ENCODE measurements around the gene SLC40A1. TPM values are rescaled to one million over a fixed set of nuclear protein-coding genes. Genes with fewer than 3 reads are reported as not detected.
A peak's percentile ranks its signal among the peaks of the same experiment; 100 is the strongest.

Gene SLC40A1
- total RNA-seq, 1 experiment from 2014 or later: 48.3 TPM

DNA sequence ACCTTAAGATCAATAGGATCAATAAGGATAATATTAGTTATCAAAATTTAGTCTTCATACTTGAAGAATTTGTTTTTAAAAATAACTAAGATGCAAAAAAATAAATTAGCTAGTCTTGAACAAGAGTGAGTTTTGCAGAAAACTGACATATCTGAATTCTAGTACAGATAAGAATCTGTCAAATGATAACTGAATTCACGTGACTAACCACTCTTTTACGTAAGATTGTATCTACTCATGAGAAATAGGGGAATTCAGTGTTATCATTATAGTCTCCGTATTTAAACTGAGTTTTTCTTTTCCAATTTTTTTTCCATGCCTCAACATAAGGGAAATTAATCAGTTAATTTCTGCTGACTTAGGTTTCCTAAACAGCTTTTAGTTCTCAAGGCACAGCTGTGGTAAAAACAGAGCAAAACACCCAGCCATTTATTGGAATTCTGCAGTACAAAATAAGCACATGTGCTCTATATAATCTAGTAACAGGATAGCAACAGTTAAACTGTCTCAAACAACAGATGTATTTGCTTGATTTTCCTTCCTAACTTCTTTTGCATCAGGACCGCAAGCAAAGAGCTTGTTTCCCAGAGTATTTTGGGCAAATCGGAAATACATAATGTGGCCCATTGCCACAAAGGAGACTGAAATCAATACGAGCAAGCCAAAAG, 19.1 kb downstream of the SLC40A1 start:
- peaks cover 29% of the 10 kb centered on the region for H3K36me3 ChIP-seq
- H3K4me1 ChIP-seq: peaks cover 10% of the 10 kb centered on the region
- no peak overlapping the region for H3K27ac ChIP-seq
- DNase-seq: no peak
- no peak overlapping the region for H3K4me3 ChIP-seq
- H3K27me3 ChIP-seq: no peaks in the 10 kb centered on the region
- H3K9me3 ChIP-seq (replicated peaks): no peaks in the 10 kb centered on the region

- H3K36me3 ChIP-seq: peaks cover 24% of the 10 kb centered on the region
- H3K4me1 ChIP-seq: peaks cover 15% of the 10 kb centered on the region
- no peak overlapping the region for H3K27ac ChIP-seq
- no peaks in the 10 kb centered on the region for H3K27me3 ChIP-seq
- no peak for DNase-seq
- no peak overlapping the region for H3K4me3 ChIP-seq
- no peaks in the 10 kb centered on the region for H3K9me3 ChIP-seq (replicated peaks)
Measured at GRCh38 chr2:189560273-189560586, 20.4 kb downstream of the SLC40A1 start.

DNA sequence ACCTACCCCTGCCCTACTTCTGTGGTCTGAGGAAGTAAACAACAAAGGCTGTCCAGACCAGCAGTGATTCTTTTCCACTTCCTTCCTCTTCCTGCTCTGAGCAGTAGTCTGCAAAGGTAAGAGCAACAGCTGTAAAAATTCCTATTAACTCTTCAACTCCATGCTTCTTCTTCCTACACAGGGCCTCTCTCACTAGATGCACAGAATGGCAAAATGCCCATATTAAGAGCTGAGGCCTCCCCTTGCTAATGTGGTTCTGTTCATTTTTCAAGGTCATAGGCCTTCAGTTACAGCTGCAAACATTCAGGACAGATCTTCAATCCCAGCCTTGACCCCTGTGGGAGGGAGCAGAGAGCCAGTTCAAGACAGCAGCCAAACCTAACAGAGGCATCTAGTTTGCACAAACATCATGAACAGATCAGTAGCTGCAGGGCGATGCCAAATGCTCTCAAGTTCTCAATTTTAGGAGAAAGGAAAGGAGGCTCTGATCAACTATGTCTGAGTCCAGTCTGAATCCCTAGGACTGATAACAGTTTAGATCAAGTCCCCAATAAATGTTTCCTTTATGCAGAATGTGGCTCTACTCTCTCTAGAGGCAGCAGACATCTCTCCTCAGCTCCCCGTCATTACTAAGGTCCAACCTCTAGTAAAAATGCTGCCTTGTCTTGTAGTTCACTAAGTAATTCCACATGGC, 20.9 kb downstream of the SLC40A1 start:
- H3K4me3 ChIP-seq: no peak overlapping the region
- peaks cover 15% of the 10 kb centered on the region for H3K4me1 ChIP-seq
- peaks cover 19% of the 10 kb centered on the region for H3K36me3 ChIP-seq
- peak in 1 of 2 experiments; percentile 70 for DNase-seq
- no peaks in the 10 kb centered on the region for H3K27me3 ChIP-seq
- H3K27ac ChIP-seq: no peak overlapping the region
- no peaks in the 10 kb centered on the region for H3K9me3 ChIP-seq (replicated peaks)

- no peaks in the 10 kb centered on the region for H3K27me3 ChIP-seq
- H3K27ac ChIP-seq: no peak overlapping the region
- no peaks in the 10 kb centered on the region for H3K9me3 ChIP-seq (replicated peaks)
- no peak overlapping the region for H3K4me3 ChIP-seq
- H3K4me1 ChIP-seq: peaks cover 15% of the 10 kb centered on the region
- DNase-seq: no peak
- peaks cover 14% of the 10 kb centered on the region for H3K36me3 ChIP-seq
Measured at GRCh38 chr2:189558516-189559272, 21.9 kb downstream of the SLC40A1 start.

DNA sequence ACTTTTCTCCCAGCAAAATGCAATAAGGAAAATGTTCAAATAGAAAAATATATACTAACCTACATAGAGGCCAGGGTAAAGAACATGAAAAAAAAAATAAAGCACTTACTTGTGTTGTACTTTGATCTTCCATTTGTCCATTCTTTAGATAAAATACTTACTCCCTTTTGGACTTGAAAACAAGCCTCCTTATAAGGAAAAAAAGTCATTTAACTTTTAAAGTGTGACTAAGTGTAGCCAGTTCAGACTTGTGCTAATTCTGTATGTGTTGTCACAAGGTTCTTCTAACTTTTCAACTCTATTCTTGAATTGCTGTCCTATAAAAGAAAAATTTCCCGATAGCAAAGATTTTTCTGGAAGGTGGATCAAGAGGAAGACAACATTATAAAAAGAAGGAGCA, 23.2 kb downstream of the SLC40A1 start:
- Histone ChIP-seq H3K27me3 (no peaks in the 10 kb centered on the region), H3K36me3 (peaks cover 10% of the 10 kb centered on the region; the same call in 1 of the 2 replicates), H3K4me3 (no peak overlapping the region), H3K4me1 (peaks cover 18% of the 10 kb centered on the region), H3K9me3 (replicated peaks) (no peaks in the 10 kb centered on the region), H3K27ac (no peak overlapping the region)
- DNase-seq: no peak

- Histone ChIP-seq H3K27ac (no peak overlapping the region), H3K9me3 (replicated peaks) (no peaks in the 10 kb centered on the region), H3K4me1 (peaks cover 18% of the 10 kb centered on the region), H3K36me3 (peaks cover 7% of the 10 kb centered on the region; the same call in 1 of the 2 replicates), H3K4me3 (no peak overlapping the region), H3K27me3 (no peaks in the 10 kb centered on the region)
- no peak for DNase-seq
Measured at GRCh38 chr2:189556526-189556925, 24.1 kb downstream of the SLC40A1 start.

DNA sequence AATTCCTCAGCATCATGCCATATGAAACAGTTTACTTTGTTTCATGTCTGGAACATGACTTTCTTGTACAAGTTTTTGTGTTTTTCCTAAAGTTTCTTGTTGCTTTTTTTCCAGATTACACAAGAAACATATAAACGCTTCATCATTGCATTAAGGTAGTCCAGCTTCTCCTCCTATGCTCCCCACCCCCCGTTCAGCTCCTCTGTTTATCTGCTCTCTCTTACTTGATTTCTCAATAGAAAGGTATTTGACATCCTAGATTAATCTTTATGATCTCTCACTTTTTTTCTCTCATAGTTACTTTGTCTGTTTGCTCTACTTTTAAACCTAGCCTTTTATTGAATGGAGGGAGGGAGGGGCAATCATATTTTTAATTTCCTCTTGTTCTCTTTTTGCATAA, 25.4 kb downstream of the SLC40A1 start:
- Histone ChIP-seq H3K9me3 (replicated peaks) (no peaks in the 10 kb centered on the region), H3K4me3 (no peak overlapping the region), H3K27ac (no peak overlapping the region), H3K36me3 (no peaks in the 10 kb centered on the region), H3K4me1 (peaks cover 22% of the 10 kb centered on the region), H3K27me3 (no peaks in the 10 kb centered on the region)
- DNase-seq: no peak

- Histone ChIP-seq H3K4me3 (no peak overlapping the region), H3K27ac (no peak overlapping the region), H3K36me3 (no peaks in the 10 kb centered on the region), H3K4me1 (peaks cover 27% of the 10 kb centered on the region), H3K9me3 (replicated peaks) (no peaks in the 10 kb centered on the region), H3K27me3 (no peaks in the 10 kb centered on the region)
- DNase-seq: peak in 1 of 2 experiments; percentile 40
Measured at GRCh38 chr2:189553504-189554088, 27.0 kb downstream of the SLC40A1 start.

DNA sequence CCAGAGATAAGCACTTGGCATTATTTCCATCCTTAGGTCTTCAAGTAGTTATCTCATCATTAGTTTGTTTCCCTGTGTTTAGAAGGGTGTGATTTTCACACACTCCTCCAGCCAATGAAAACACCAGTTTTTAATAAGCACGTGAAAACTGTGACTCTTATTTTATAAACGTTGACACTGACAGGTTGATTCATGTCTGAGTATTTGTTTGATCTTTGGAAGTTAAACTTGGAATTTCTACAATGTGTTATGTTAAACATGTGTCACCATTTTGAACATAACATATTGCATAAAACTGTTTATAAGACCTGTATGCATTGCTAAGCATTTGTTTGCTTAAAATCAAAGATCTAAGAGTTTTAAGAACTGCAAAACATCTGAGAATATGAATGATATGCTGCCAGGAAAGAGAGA, 27.6 kb downstream of the SLC40A1 start:
- H3K27me3 ChIP-seq: no peaks in the 10 kb centered on the region
- H3K4me1 ChIP-seq: peaks cover 33% of the 10 kb centered on the region
- H3K4me3 ChIP-seq: no peak overlapping the region
- no peak overlapping the region for H3K27ac ChIP-seq
- H3K36me3 ChIP-seq: no peaks in the 10 kb centered on the region
- no peak for DNase-seq
- H3K9me3 ChIP-seq (replicated peaks): no peaks in the 10 kb centered on the region

DNA sequence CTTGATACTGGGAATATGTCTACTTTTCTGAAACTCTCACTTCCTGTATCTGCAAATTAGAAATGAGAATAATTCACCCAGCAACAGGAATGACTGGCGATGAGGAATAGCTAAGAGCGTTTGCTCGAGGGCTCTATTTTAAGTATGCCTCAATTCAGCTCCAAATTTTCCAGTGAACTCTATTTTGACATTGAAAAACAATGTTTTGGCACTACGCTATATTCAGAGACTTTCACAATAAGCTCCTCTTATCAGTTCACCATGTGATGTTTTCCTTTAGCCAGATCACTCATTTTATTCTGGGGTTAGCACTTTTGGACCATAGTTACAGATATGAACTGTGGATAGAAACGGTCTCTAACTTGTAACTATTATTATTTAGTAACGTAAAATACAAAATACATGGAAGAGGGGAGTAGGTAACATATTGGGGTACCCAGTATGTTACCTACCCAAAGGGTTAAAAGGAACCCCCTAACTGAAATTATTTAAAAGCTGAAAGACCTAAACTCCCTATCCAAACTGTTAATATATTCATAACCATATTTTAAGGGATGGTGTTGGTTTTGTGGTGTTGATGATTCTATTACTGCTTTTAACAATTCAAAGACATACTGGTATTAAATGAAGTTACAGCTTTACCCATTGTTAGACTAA, 28.1 kb downstream of the SLC40A1 start:
- H3K27me3 ChIP-seq: no peaks in the 10 kb centered on the region
- H3K36me3 ChIP-seq: no peaks in the 10 kb centered on the region
- H3K4me3 ChIP-seq: no peak overlapping the region
- H3K27ac ChIP-seq: no peak overlapping the region
- no peaks in the 10 kb centered on the region for H3K9me3 ChIP-seq (replicated peaks)
- H3K4me1 ChIP-seq: peaks cover 38% of the 10 kb centered on the region
- no peak for DNase-seq

DNA sequence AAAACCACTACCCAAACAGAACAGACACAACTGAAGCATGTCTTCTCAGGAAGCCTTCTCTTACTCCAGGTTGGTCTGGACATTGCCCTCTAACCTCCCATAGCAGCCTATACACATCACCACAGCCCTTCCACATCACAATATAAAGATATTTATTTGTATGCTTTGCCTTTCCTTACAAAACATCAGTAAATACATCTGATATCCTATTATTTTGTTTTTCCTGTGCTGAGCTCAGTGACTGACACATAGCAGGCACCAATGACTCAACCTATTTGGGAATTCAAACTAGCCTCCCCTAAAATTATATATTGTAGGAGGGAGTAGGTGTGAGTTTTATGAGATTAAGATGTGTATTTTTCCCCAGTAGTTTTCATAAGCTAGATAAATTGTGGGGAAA, 28.8 kb downstream of the SLC40A1 start:
- H3K4me3 ChIP-seq: no peak overlapping the region
- peaks cover 42% of the 10 kb centered on the region for H3K4me1 ChIP-seq
- H3K9me3 ChIP-seq (replicated peaks): no peaks in the 10 kb centered on the region
- H3K27me3 ChIP-seq: no peaks in the 10 kb centered on the region
- H3K27ac ChIP-seq: no peak overlapping the region
- no peaks in the 10 kb centered on the region for H3K36me3 ChIP-seq
- DNase-seq: no peak

- peak; percentile 79 to 91 for DNase-seq
- H3K27me3 ChIP-seq: no peaks in the 10 kb centered on the region
- peak overlapping the region; percentile 92 for H3K27ac ChIP-seq
- peaks cover 37% of the 10 kb centered on the region for H3K4me1 ChIP-seq
- H3K4me3 ChIP-seq: peak overlapping the region; percentile 14
- no peaks in the 10 kb centered on the region for H3K36me3 ChIP-seq
- H3K9me3 ChIP-seq (replicated peaks): no peaks in the 10 kb centered on the region
Measured at GRCh38 chr2:189549449-189549832, 31.1 kb downstream of the SLC40A1 start.

GRCh38 chr2:189548666-189549448, 31.7 kb downstream of the SLC40A1 start:
- Histone ChIP-seq H3K4me3 (peak overlapping the region; percentile 14), H3K36me3 (no peaks in the 10 kb centered on the region), H3K27ac (peak overlapping the region; percentile 92), H3K27me3 (no peaks in the 10 kb centered on the region), H3K9me3 (replicated peaks) (no peaks in the 10 kb centered on the region), H3K4me1 (peaks cover 37% of the 10 kb centered on the region)
- DNase-seq: peak; percentile 70 to 96

DNA sequence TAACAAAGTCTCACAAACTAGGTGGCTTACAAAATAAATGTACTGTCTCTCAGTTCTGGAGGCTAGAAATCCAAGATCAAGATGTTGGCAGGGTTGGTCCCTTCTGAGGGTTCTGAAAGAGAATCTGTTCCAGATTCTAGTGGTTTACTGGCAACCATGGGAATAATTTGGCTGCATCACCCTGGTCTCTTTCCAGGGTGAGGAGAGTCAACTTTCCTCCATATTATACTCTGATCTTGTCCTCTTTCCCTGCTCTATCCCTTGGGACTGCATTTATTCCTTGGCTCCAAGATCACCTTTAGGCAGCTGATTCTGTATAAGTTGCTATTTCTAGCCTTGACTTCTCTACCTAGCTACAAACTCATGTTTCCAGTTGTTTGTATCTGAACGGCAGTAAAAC, 35.2 kb downstream of the SLC40A1 start:
- no peaks in the 10 kb centered on the region for H3K36me3 ChIP-seq
- H3K27ac ChIP-seq: no peak overlapping the region
- no peaks in the 10 kb centered on the region for H3K27me3 ChIP-seq
- H3K9me3 ChIP-seq (replicated peaks): no peaks in the 10 kb centered on the region
- no peak overlapping the region for H3K4me3 ChIP-seq
- peaks cover 37% of the 10 kb centered on the region for H3K4me1 ChIP-seq
- no peak for DNase-seq

Data from SJCRH30 (cell line).